C4-2B (cell line): ENCODE results near the gene DTX1.

Experiments
- H3K27ac ChIP-seq: fragments of 450-650 bp; 2 replicates; pipeline ENCODE4 v1.5.1; 2017
- CTCF ChIP-seq: fragments of 450-650 bp; conservative IDR thresholded peaks from 2 replicates; pipeline ENCODE4 v1.5.1; 2017; ENCODE audit warnings: mild to moderate bottlenecking
- ZFX ChIP-seq: fragments of 450-650 bp; IDR thresholded peaks from 2 replicates; pipeline ENCODE4 v1.6.1; 2017

DTX1 gene

GRCh38 chr12:113092607-113093408 lies 36.3 kb downstream of the DTX1 start:
- no peak for TF ChIP-seq CTCF
- no peak for TF ChIP-seq ZFX
- no peak overlapping the region for H3K27ac ChIP-seq

GRCh38 chr12:113093409-113094101 lies 37.0 kb downstream of the DTX1 start:
- H3K27ac ChIP-seq: no peak overlapping the region

GRCh38 chr12:113094738-113095137 lies 38.2 kb downstream of the DTX1 start:
- H3K27ac ChIP-seq: no peak overlapping the region
- no peak for TF ChIP-seq CTCF
- no peak for TF ChIP-seq ZFX

More at GRCh38 chr12:113093409-113094101, 37.0 kb downstream of the DTX1 start:
- TF ChIP-seq ZFX (no peak), CTCF (no peak)

- TF ChIP-seq ZFX (no peak), CTCF (no peak)
- no peak overlapping the region for H3K27ac ChIP-seq
Measured at GRCh38 chr12:113095405-113095804, 38.9 kb downstream of the DTX1 start.

- no peak for TF ChIP-seq CTCF
- H3K27ac ChIP-seq: no peak overlapping the region
Measured at GRCh38 chr12:113096675-113097461, 40.3 kb downstream of the DTX1 start.

- TF ChIP-seq CTCF (no peak), ZFX (no peak)
- peak overlapping the region; percentile 68; the same call in 1 of the 2 replicates for H3K27ac ChIP-seq
Measured at GRCh38 chr12:113097716-113098440, 41.3 kb downstream of the DTX1 start.
